NCI-H2029 (cell line): Measurements from ENCODE around the gene SASH1.
"Not testable (repeated sequence)": the region's sequence is repeated elsewhere in the genome, so short reads cannot be mapped to it uniquely, and the experiment has no call there.

ENCODE experiments used
- DNase-seq: peaks from one replicate; lab custom pipeline; 2025; lab: John Stamatoyannopoulos, UW

Gene SASH1

GRCh38 chr6:148551226-148551625 lies 208.6 kb downstream of the SASH1 start:
- DNase-seq: no peak

GRCh38 chr6:148556410-148556809 lies 213.8 kb downstream of the SASH1 start:
- DNase-seq: no peak

- DNase-seq: no peak
These were observed 215.2 kb downstream of the SASH1 start for GRCh38 chr6:148557796-148558321.

GRCh38 chr6:148559848-148560433 lies 217.3 kb downstream of the SASH1 start:
- DNase-seq: no peak

- no peak for DNase-seq
These were observed 219.0 kb downstream of the SASH1 start for GRCh38 chr6:148561629-148562028.

- DNase-seq: no peak
These were observed 220.4 kb downstream of the SASH1 start for GRCh38 chr6:148563066-148563465.

GRCh38 chr6:148564494-148565035 lies 221.9 kb downstream of the SASH1 start:
- DNase-seq: no peak

- no peak for DNase-seq
These were observed 222.8 kb downstream of the SASH1 start for GRCh38 chr6:148565321-148565926.

- DNase-seq: no peak
These were observed 223.5 kb downstream of the SASH1 start for GRCh38 chr6:148565930-148566663.

GRCh38 chr6:148566664-148567350 lies 224.2 kb downstream of the SASH1 start:
- no peak for DNase-seq

GRCh38 chr6:148570456-148570855 lies 227.8 kb downstream of the SASH1 start:
- no peak for DNase-seq

GRCh38 chr6:148572676-148573335 lies 230.2 kb downstream of the SASH1 start:
- DNase-seq: no peak

GRCh38 chr6:148573922-148574321 lies 231.3 kb downstream of the SASH1 start:
- DNase-seq: no peak

GRCh38 chr6:148577687-148578488 lies 235.2 kb downstream of the SASH1 start:
- DNase-seq: no peak

- DNase-seq: no peak
These were observed 235.8 kb downstream of the SASH1 start for GRCh38 chr6:148578489-148578814.

- no peak for DNase-seq
These were observed 236.4 kb downstream of the SASH1 start for GRCh38 chr6:148578837-148579565.

GRCh38 chr6:148580442-148580841 lies 237.8 kb downstream of the SASH1 start:
- DNase-seq: no peak

GRCh38 chr6:148583631-148584030 lies 241.0 kb downstream of the SASH1 start:
- DNase-seq: no peak

GRCh38 chr6:148585641-148586040 lies 243.0 kb downstream of the SASH1 start:
- DNase-seq: not testable (repeated sequence)

GRCh38 chr6:148590883-148591282 lies 248.2 kb downstream of the SASH1 start:
- no peak for DNase-seq
